HTR-8/SVneo (cell line): ENCODE data around the gene PAIP2.
"Not testable (repeated sequence)": the region's sequence is repeated elsewhere in the genome, so short reads cannot be mapped to it uniquely, and the experiment has no call there.

Experiments used
- DNase-seq: peaks from one replicate; pipeline ENCODE4 v3.0.0; 2011; ENCODE audit warnings: low spot score, mixed read lengths; ENCODE audit not compliant: insufficient read length
- FAIRE-seq: peaks from 2 replicates; lab custom pipeline; 2011; peaks lifted over from hg19 to GRCh38; lab: Jason Lieb, UNC

PAIP2 gene

DNA sequence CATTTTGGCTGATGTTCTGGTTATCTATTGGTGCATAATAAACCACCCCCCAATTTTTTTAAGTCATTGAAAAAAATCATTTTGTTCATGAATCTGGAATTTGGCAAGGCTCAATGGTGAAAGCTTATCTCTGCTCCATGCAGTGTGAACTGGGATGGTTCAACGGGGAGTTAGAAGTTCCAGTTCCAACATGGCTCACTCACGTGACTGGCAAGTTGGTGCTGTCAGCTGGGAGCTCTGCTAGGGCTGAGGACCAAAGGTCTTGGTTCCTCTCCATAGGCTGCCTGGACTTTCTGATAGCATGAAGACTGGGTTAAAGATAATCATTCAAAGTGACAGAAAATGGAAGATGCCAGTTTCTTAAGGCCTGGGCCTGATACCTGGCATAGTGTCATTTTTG, 65.3 kb downstream of the PAIP2 start:
- no peak for FAIRE-seq
- no peak for DNase-seq

DNA sequence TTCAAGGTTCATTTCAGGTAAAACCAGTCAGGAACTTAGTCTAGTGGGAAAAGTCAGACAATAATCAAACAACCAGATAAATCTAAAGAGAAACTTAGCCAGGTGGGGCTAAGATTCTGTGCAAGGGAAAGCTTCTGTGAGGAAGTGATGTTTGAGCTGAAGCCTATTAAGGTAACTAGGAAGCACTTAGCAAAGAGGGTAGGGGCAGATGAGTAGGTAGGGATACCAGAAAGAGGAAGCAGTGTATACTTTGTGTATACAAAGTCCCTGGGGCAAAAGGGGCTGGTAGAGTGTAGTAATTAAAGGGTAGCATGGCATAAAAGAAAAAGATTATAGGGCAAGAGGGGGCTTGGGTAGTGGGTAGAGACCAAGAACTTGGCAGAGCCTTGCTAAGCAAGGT, 65.9 kb downstream of the PAIP2 start:
- DNase-seq (no peak), FAIRE-seq (no peak)

DNA sequence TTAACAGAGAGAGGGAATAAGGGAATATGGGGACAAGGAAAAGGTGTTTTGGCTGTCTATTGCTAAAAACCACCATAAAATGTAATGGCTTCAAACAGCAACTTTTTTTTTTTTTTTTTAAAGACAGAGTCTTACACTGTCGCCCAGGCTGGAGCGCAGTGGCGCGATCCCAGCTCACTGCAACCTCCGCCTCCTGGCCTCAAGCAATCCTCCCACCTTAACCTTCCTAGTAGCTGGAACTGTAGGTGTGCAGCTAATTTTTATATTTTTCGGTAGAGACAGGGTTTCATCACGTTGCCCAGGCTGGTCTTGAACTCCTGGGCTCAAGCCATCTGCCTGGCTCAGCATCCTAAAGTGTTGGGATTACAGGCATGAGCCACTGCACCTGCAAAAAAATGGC, 66.5 kb downstream of the PAIP2 start:
- FAIRE-seq: no peak

DNA sequence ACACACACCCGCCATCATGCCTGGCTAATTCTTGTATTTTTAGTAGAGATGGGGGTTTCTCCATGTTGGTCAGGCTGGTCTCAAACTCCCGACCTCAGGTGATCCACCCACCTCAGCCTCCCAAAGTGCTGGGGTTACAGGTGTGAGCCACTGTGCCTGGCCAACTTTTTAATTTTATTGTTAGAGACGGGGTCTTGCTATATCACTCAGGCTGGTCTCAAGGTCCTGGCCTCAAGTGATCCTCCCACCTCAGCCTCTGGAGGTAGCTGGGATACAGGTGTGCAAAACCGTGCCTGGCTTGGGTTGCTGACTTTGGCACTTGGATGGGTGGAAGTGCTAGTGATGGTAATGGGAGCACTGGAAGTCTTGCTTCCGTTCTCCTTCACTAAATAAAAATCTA, 67.5 kb downstream of the PAIP2 start:
- FAIRE-seq, DNase-seq: not testable (repeated sequence)

More for the DNA sequence above, 66.5 kb downstream of the PAIP2 start:
- no peak for DNase-seq

DNA sequence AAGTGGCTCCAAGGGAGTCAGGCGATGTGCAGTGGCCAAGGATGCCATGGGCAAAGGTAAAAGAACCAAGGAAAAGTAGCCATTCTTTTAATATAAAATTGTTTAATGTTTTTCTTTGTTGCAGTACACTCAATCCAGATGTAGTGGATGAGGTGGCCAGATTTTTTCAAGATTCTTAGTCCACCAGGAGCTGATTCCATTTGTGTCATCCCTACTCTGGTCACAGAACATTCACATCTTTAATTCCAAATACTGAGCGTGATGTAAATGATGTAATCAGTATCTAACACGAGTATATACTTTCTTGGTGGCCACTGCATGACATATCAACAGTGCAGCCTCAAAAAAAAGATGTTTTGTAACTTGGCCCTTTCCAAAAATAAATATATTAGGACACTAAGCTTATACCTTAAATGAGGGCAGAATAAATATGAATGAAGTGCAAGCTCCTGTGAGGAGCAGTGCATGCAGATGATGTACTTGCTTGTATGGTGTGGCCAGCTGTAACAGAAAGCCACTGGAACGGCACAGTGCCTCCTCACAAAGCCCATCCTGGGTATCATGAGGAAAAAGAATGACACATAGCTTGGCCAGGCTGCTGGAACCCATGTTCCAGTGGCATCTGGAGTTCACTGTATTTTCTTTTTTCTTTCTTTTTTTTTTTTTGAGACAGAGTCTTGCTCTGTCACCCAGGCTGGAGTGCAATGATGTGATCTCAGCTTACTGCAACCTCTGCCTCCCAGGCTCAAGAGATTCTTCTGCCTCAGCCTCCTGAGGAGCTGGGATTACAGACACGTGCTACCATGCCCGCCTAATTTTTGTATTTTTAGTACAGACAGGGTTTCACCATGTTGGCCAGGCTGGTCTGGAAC, 68.7 kb downstream of the PAIP2 start:
- DNase-seq (no peak), FAIRE-seq (no peak)

DNA sequence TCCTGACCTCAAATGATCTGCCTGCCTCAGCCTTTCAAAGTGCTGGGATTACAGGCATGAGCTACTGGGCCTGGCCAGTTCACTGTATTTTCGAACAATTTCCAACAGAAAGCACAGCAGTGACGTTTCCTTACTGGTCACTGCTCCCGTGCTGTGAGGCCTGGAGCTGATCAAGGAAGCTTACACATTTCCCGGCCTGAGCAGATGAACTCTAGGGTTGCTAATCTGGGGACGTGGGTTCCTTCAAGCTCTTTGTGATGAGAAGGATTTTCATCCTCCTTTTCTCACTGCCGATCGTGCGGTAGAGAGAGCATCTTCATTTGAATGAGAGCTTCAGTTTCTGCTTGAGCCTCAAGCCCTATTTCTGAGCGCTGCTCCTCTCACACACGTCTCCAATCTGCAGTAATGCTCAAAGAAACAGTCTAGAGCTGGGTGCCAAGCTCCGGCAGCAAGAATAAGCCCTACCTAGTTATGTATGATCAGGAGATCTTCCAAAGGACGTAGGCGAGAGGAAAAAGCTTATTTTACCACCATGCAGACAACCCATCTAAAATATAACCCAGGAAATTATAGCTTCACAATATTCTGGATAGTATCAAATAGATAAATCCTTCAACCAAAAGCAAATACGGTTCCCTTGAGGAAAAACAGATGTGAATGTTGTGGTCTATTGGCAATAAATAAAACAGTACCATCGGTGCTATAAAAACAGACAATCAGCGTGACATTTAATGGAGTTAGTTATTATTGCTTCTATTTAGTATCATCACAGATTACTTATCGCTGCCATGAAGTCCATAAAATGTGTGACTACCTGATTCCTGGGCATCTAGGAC, 69.6 kb downstream of the PAIP2 start:
- FAIRE-seq: no peak
- no peak for DNase-seq

DNA sequence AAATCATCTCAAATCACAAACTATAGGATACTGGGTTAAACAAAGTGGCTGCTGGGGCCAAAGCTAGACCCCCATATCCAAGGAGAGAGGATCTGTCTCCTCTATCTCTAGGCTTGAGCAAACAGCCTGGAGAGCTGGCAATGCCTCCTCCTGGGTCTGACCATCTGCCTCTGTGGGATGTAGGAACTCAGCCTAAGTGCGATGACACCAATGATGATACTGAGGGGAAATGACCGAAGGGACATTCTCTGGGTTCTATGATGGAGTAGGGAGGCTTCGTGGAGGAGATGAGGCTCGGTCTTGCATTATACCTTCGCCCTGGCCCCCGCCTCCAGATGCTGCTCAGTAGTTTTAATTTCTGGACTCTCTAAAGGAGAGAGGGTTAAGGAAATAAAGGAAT, 71.5 kb downstream of the PAIP2 start:
- FAIRE-seq (no peak), DNase-seq (no peak)

DNA sequence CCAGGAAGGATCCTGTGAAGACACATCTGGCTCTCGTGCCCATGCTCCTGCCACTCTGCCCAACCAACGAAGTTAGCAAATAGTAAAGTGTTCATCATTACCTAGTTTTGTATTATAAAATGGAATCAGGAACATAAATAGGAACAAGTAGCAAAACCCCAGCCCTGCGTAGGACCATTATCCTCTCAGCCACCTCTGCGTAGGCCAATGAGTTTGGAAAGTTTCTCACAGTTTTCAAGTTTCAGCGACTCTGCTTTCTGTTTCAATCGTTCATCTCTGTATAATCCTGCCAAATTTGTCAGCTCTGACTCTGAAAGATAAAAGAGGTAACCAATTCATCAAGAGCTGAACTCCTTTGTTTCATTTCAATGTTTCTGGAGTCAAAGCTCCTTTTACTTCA, 72.3 kb downstream of the PAIP2 start:
- DNase-seq: no peak

DNA sequence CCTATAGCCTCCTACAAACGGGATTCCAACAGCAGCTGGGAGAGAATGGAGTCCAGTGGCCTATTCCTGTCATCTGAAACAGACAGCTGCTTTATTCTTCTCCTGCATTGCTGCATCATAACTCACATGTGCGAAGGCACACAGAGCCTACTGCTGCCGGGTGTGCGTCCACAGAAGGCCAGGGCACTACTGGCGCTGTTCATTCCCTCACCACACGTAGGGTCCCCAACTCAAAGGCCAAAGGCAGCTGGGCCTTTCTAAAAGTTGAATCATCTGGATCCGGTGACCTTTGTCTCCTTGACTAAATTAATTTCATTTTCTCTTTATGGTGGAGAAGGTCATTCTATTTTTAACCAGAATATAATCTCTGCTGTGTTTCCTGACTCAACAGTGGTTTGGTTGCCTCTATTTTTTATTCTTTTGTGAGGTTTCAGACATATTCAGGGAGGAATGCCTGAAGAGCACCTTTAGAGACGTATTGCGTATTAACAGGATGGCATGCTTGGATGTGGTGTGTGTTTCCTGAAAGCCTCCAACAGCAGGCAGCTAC, 73.0 kb downstream of the PAIP2 start:
- DNase-seq: no peak
- no peak for FAIRE-seq

More for the DNA sequence above, 72.3 kb downstream of the PAIP2 start:
- FAIRE-seq: no peak

DNA sequence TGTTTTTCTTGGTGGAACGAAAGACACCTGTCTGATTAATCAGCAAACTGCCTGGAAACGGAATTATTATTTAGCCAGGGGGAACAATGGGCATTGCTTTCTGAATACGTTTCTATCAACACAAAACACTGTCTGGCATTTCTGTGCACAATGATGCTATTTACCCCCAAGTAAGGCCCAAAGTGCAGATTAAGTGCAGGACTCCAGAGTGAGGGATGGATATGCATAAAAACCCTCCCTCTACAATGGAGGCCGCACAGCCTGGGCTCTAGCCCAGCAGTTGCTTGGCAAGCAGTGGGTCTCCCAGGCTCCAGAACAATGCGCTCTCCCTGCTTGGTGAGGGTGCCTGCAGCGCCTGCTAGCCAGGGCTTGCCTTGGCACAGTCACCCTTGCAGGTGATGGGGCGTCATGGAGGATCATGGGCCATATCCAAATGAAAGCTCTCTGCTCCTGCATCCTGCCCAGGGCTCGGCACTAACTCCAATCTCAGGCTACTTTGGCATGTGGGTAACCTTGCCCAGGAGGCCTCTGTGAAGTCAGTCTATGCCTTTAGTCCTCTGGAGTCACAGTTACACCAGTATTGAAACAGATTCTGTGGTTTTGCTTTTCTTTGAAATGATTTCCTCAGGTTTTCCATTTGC, 73.7 kb downstream of the PAIP2 start:
- FAIRE-seq (no peak), DNase-seq (no peak)

DNA sequence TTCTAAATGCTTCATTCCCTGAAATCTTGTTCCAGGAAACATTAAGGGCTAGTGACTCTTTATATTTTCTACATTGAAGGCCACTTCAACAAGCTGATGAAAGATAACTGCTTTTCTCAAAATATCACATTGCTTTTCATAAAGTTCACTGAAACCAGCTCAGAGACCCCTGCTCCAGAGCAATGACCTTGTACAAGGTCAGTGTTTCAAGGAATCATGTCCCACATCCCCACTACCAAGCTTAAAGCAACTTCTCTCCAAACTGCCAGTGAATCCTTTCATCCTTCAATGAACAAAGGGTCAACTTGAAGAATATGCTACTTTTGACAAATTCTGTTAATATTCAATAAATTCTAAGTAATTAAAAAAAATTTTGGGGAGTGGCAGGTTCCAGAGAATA, 74.2 kb downstream of the PAIP2 start:
- FAIRE-seq (no peak), DNase-seq (no peak)

DNA sequence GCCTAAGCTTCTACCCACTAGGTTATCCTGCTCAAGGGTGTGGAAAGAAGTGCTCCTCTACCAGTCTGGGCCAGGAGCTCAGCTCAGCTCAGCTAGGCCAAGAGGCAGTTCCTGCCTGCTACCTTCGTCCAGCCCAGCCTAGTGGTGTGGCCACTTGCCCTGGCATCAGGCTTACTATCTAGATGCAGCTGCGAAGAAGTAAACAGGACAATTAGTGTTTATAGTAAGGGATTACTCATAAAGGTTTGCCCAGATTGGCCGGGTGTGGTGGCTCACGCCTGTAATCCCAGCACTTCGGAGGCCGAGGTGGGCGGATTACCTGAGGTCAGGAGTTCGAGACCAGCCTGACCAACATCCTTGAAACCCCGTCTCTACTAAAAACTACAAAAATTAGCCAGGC, 75.0 kb downstream of the PAIP2 start:
- DNase-seq: no peak
- FAIRE-seq: no peak

DNA sequence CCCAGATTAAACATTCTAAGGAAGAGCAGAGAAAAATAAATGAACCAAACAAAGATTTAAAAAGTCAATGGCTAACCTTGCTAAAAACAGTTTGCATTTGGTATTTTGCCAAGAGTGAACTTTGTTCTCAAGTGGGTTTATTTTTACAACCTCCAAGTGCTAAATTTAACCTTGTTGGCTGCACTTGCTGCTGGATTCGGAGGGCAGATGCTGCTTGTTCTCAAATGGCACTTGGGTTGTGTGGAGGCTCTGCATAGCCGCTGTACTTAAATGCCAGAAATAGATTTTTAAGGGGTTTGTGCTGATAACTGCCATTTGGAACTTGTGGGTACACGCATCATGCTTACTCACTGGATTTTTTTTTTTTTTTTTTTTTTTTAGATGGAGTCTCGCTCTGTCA, 75.6 kb downstream of the PAIP2 start:
- no peak for FAIRE-seq
- no peak for DNase-seq

DNA sequence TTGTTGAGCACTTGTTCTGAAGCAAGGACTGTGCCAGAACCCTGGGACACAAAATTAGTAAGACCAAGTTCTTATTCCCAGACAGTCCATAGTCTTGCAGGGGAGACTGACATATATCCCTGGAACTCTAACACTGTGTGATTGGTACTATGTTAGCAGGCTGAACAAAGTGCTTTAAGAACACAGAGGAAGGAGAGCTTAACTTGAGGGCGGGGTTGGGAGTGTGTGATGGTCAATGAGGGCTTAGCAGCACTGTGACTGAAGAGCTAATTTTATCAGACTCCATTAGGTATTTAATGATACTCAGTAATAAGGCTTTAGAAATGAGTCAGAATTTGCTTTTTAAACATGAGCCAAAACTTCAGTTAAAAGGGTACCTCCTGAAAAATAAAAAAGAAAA, 77.1 kb downstream of the PAIP2 start:
- no peak for FAIRE-seq
- DNase-seq: no peak
